ENCODE data around the gene CFAP90.

Gene CFAP90

DNA sequence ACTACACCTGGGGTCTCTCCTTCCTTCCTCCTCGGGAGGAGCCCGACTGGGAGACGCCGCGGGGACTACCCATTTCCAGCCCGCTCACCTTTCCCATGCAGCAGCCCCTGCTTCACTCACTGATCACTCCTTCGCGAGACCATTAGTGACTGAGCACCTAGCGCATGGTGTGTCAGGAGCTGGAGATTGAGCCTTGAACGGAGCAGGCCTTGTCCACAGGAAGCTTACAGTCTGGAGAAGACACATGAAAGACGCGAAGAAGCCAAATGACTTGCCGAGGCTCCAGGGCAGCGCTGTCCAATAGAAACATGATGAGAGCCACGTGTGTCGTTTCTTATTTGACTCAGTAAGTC is 283 bp upstream of the CFAP90 start:
- H3K9me2 ChIP-seq (replicated peaks; ENCODE audit: control insufficient read depth, low read length) = no peaks in the 10 kb centered on the region
- no peak overlapping the region for H3K4me3 ChIP-seq (ENCODE audit: low read length)
- no peaks in the 10 kb centered on the region for H3F3A ChIP-seq (ENCODE audit: control insufficient read depth, insufficient read depth)
- H3K79me2 ChIP-seq (ENCODE audit: control insufficient read depth, low read length) = no peaks in the 10 kb centered on the region
- H3K27ac ChIP-seq (ENCODE audit: low read depth, low read length) = no peak overlapping the region
- H3K27me3 ChIP-seq (ENCODE audit: control insufficient read depth, low read length) = peaks cover 2% of the 10 kb centered on the region; the same call in 1 of the 2 replicates
- H3K36me3 ChIP-seq (ENCODE audit: control insufficient read depth, low read length) = no peaks in the 10 kb centered on the region
- no peaks in the 10 kb centered on the region for H4K20me1 ChIP-seq (ENCODE audit: control insufficient read depth, insufficient read depth, low read depth, low read length)
- H3K4me1 ChIP-seq (ENCODE audit: control insufficient read depth, low read length) = no peaks in the 10 kb centered on the region
- no peaks in the 10 kb centered on the region; the same call in 1 of the 2 replicates for H3K9me3 ChIP-seq (ENCODE audit: control insufficient read depth, insufficient read depth, low read length)
- H3K4me2 ChIP-seq (ENCODE audit: low read length) = no peak overlapping the region
- TF ChIP-seq, protein P1, sequence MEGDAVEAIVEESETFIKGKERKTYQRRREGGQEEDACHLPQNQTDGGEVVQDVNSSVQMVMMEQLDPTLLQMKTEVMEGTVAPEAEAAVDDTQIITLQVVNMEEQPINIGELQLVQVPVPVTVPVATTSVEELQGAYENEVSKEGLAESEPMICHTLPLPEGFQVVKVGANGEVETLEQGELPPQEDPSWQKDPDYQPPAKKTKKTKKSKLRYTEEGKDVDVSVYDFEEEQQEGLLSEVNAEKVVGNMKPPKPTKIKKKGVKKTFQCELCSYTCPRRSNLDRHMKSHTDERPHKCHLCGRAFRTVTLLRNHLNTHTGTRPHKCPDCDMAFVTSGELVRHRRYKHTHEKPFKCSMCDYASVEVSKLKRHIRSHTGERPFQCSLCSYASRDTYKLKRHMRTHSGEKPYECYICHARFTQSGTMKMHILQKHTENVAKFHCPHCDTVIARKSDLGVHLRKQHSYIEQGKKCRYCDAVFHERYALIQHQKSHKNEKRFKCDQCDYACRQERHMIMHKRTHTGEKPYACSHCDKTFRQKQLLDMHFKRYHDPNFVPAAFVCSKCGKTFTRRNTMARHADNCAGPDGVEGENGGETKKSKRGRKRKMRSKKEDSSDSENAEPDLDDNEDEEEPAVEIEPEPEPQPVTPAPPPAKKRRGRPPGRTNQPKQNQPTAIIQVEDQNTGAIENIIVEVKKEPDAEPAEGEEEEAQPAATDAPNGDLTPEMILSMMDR (IDR thresholded peaks at IDR 0.05; ENCODE audit: low read depth, low read length, poor library complexity, severe bottlenecking) = no peak
- TF ChIP-seq EZH2phosphoT487 (IDR thresholded peaks at IDR 0.05; ENCODE audit: borderline replicate concordance, low read length) = no peak

DNA sequence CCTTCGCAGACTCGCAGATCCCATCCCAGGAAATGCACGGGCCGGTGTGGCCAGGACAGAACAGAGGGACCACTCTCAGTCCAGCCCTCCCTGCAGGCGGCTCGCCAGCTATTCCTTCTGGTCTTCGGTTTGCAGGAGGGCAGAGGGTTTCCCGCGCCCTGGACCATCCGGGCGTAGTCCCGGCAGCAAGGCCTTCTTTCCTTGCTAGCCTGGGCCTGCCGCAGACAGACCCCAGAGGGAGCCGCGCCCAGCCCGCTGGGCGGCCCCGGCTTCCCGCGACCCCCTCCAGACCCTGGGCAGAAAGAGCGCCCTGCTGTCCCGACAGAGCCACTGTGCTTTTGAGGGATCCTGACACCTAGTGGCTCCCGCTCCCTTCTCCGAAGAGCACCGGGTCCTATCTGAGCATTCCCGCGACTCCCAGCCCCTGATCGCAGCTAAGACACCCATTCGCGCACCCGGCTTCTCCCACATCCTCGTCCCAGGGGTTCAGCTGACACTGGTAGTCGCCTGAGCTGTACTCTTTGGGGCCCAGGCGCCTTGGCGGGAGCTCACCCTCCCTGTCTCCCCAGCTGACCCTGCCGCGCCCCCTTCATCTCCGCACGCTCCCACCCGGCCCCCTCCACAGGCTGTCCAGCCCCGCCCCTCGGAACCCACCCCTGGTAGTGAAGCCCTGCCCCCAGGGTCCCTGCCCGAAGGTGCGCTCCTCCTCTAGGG is 1.1 kb downstream of the CFAP90 start:
- Histone ChIP-seq H3K27me3 (ENCODE audit: control insufficient read depth, low read length) (peaks cover 2% of the 10 kb centered on the region; the same call in 1 of the 2 replicates), H3K4me1 (ENCODE audit: control insufficient read depth, low read length) (no peaks in the 10 kb centered on the region), H3K79me2 (ENCODE audit: control insufficient read depth, low read length) (no peaks in the 10 kb centered on the region), H3K9me2 (replicated peaks; ENCODE audit: control insufficient read depth, low read length) (no peaks in the 10 kb centered on the region), H3F3A (ENCODE audit: control insufficient read depth, insufficient read depth) (no peaks in the 10 kb centered on the region), H4K20me1 (ENCODE audit: control insufficient read depth, insufficient read depth, low read depth, low read length) (no peaks in the 10 kb centered on the region), H3K36me3 (ENCODE audit: control insufficient read depth, low read length) (no peaks in the 10 kb centered on the region), H3K4me3 (ENCODE audit: low read length) (no peak overlapping the region), H3K27ac (ENCODE audit: low read depth, low read length) (no peak overlapping the region), H3K4me2 (ENCODE audit: low read length) (no peak overlapping the region), H3K9me3 (ENCODE audit: control insufficient read depth, insufficient read depth, low read length) (no peaks in the 10 kb centered on the region; the same call in 1 of the 2 replicates)
- TF ChIP-seq, protein P1 (IDR thresholded peaks at IDR 0.05; ENCODE audit: low read depth, low read length, poor library complexity, severe bottlenecking) = no peak

DNA sequence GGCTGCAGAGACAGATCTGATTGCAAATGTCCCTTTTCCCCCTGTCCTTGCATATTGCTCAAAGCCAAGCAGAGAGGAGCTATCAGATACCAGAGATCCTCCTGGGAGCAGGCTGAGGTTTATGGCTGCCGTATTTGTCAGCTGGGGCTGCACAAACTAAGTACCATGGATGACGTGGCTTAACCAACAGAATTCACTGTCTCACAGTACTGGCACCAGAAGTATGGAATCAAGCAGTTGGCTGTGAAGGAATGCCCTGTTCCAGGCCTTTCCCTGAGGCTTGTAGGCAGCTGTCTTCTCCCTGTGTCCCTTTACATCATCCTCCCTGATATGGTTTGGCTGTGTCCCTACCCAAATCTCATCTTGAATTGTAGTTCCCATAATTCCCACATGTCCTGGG is 2.6 kb downstream of the CFAP90 start:
- H3K4me1 ChIP-seq (ENCODE audit: control insufficient read depth, low read length) = no peaks in the 10 kb centered on the region
- H3K27ac ChIP-seq (ENCODE audit: low read depth, low read length) = no peak overlapping the region
- no peaks in the 10 kb centered on the region for H3K36me3 ChIP-seq (ENCODE audit: control insufficient read depth, low read length)
- H3K4me2 ChIP-seq (ENCODE audit: low read length) = no peak overlapping the region
- H3K79me2 ChIP-seq (ENCODE audit: control insufficient read depth, low read length) = no peaks in the 10 kb centered on the region
- H3F3A ChIP-seq (ENCODE audit: control insufficient read depth, insufficient read depth) = no peaks in the 10 kb centered on the region
- TF ChIP-seq, protein P1 (IDR thresholded peaks at IDR 0.05; ENCODE audit: low read depth, low read length, poor library complexity, severe bottlenecking) = no peak
- no peak for TF ChIP-seq EZH2phosphoT487 (IDR thresholded peaks at IDR 0.05; ENCODE audit: borderline replicate concordance, low read length)
- no peaks in the 10 kb centered on the region for H4K20me1 ChIP-seq (ENCODE audit: control insufficient read depth, insufficient read depth, low read depth, low read length)
- no peak overlapping the region for H3K4me3 ChIP-seq (ENCODE audit: low read length)
- H3K27me3 ChIP-seq (ENCODE audit: control insufficient read depth, low read length) = peaks cover 2% of the 10 kb centered on the region
- no peaks in the 10 kb centered on the region; the same call in 1 of the 2 replicates for H3K9me3 ChIP-seq (ENCODE audit: control insufficient read depth, insufficient read depth, low read length)
- no peaks in the 10 kb centered on the region for H3K9me2 ChIP-seq (replicated peaks; ENCODE audit: control insufficient read depth, low read length)
